Transverse colon (tissue), 4 donors: Measurements from ENCODE around the gene ITIH4.

ENCODE experiments used
- EP300 ChIP-seq: sonication (generic); formaldehyde crosslinking; IDR thresholded peaks from one replicate; pipeline ENCODE4 v1.6.1; 2017; ENCODE audit warnings: antibody characterized with exemption, low read depth
- POLR2AphosphoS5 ChIP-seq, 3 donors: sonication (generic); formaldehyde crosslinking; IDR thresholded peaks; one replicate each; pipeline ENCODE4 v1.6.1; 2016; ENCODE audit warnings: antibody characterized with exemption in 3 of 3
- TF ChIP-seq, protein P1 (sequence below), 5 experiments: fragments of 200-600 bp in 3 of 5; fragments of 450-650 bp in 2 of 5; sonication (generic) in 3 of 5; IDR thresholded peaks; 1 replicate in 2 of 5; 2 replicates in 3 of 5; pipeline ENCODE4 v1.5.1; 2016 to 2017; ENCODE audit warnings: antibody characterized with exemption in 5 of 5, inconsistent platforms in 3 of 5, mild to moderate bottlenecking in 2 of 5, moderate library complexity in 1 of 5

DNA sequence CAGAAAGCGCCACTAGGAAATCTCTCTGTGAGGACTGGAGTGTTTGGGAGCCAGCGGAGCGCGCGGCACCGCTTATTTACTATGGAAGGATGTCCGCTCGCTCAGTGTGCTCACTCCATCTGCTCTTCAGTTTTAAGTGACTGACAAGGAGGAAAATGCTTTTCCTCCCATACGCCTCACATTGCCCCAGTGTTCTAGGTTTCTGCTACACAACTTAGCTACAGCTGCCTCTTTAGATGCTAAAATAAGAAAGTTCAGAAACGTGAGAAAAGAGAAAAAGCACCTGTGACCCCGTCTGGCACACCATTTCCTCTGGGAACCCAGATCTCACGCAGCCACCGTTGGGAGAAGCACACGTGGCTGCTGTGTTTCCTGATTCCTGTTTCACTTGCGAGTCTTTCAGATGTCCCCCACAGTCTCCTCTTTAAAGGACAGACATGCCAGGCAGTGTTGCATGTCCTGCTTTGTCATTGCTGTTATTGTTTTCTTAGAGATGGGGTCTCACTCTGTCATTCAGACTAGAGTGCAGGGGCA is 16.0 kb upstream of the ITIH4 start:
- TF ChIP-seq, protein P1, sequence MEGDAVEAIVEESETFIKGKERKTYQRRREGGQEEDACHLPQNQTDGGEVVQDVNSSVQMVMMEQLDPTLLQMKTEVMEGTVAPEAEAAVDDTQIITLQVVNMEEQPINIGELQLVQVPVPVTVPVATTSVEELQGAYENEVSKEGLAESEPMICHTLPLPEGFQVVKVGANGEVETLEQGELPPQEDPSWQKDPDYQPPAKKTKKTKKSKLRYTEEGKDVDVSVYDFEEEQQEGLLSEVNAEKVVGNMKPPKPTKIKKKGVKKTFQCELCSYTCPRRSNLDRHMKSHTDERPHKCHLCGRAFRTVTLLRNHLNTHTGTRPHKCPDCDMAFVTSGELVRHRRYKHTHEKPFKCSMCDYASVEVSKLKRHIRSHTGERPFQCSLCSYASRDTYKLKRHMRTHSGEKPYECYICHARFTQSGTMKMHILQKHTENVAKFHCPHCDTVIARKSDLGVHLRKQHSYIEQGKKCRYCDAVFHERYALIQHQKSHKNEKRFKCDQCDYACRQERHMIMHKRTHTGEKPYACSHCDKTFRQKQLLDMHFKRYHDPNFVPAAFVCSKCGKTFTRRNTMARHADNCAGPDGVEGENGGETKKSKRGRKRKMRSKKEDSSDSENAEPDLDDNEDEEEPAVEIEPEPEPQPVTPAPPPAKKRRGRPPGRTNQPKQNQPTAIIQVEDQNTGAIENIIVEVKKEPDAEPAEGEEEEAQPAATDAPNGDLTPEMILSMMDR (IDR thresholded peaks at IDR 0.05): no peak
- TF ChIP-seq EP300 (no peak), POLR2AphosphoS5 (IDR thresholded peaks at IDR 0.05) (no peak)
